Upper lobe of right lung (tissue), 1 donor: ENCODE data around the gene RNPEPL1. TPM values are rescaled to one million over a fixed set of nuclear protein-coding genes. Genes with fewer than 3 reads are reported as not detected.

Experiments
- ATAC-seq: fragments of 200-7000 bp; cut with Tn5 transposase; one replicate; pipeline ENCODE4 v1.9.1; 2020; ENCODE audit warnings: mild to moderate bottlenecking, moderate library complexity
- DNase-seq: peaks from one replicate; pipeline ENCODE4 v3.0.0-alpha.2; 2020
- H3K27ac ChIP-seq: fragments of 200-600 bp; one replicate; pipeline ENCODE4 v1.8.0; 2022
- H3K27me3 ChIP-seq: fragments of 200-600 bp; one replicate; pipeline ENCODE4 v1.8.0; 2022; ENCODE audit warnings: mild to moderate bottlenecking
- H3K36me3 ChIP-seq: fragments of 200-600 bp; one replicate; pipeline ENCODE4 v1.8.0; 2022
- H3K4me1 ChIP-seq: fragments of 200-600 bp; one replicate; pipeline ENCODE4 v1.8.0; 2022
- H3K4me3 ChIP-seq: fragments of 200-600 bp; one replicate; pipeline ENCODE4 v1.8.0; 2022; ENCODE audit warnings: mild to moderate bottlenecking
- H3K9me3 ChIP-seq: fragments of 200-600 bp; one replicate; pipeline ENCODE4 v1.8.0; 2022
- intact Hi-C: fragments of 100-400 bp; cut with DNase I; formaldehyde crosslinking; loops from one replicate; pipeline ENCODE4 v1.11.0; 2022
- total RNA-seq: library from RNA; stranded (reverse); fragmentation: NEBNext Ultra II Directional; extraction: Animal tissue kit (Norgen Biotek cat#: 25700); gene quantifications from one replicate; pipeline ENCODE4 v1.2.1, GENCODE V29; 2021
- TF ChIP-seq, protein P1 (sequence below): fragments of 200-600 bp; IDR thresholded peaks from one replicate; pipeline ENCODE4 v1.8.0; 2022; ENCODE audit warnings: antibody characterized with exemption
- donor health status: DM: no; HTN: yes; CAD: no; lungs with severe emphysema.

The RNPEPL1 gene
- total RNA-seq, 1 donor from 2014 or later: 88.6 TPM

GRCh38 chr2:240525802-240526201, 42.5 kb upstream of the RNPEPL1 start:
- Histone ChIP-seq H3K9me3 (no peaks in the 10 kb centered on the region), H3K27me3 (no peaks in the 10 kb centered on the region), H3K27ac (no peak overlapping the region), H3K36me3 (peaks cover 10% of the 10 kb centered on the region), H3K4me1 (no peaks in the 10 kb centered on the region), H3K4me3 (no peak overlapping the region)
- intact Hi-C loops: no loop called here
- ATAC-seq (no peak), DNase-seq (no peak)
- TF ChIP-seq, protein P1, sequence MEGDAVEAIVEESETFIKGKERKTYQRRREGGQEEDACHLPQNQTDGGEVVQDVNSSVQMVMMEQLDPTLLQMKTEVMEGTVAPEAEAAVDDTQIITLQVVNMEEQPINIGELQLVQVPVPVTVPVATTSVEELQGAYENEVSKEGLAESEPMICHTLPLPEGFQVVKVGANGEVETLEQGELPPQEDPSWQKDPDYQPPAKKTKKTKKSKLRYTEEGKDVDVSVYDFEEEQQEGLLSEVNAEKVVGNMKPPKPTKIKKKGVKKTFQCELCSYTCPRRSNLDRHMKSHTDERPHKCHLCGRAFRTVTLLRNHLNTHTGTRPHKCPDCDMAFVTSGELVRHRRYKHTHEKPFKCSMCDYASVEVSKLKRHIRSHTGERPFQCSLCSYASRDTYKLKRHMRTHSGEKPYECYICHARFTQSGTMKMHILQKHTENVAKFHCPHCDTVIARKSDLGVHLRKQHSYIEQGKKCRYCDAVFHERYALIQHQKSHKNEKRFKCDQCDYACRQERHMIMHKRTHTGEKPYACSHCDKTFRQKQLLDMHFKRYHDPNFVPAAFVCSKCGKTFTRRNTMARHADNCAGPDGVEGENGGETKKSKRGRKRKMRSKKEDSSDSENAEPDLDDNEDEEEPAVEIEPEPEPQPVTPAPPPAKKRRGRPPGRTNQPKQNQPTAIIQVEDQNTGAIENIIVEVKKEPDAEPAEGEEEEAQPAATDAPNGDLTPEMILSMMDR: no peak

GRCh38 chr2:240526521-240526920, 41.8 kb upstream of the RNPEPL1 start:
- DNase-seq: no peak
- peaks cover 1% of the 10 kb centered on the region for H3K9me3 ChIP-seq
- H3K4me3 ChIP-seq: no peak overlapping the region
- no peaks in the 10 kb centered on the region for H3K27me3 ChIP-seq
- no peaks in the 10 kb centered on the region for H3K4me1 ChIP-seq
- peaks cover 10% of the 10 kb centered on the region for H3K36me3 ChIP-seq
- TF ChIP-seq, protein P1: no peak
- no peak for ATAC-seq
- H3K27ac ChIP-seq: no peak overlapping the region
- intact Hi-C loops: no loop called here

- Histone ChIP-seq H3K4me3 (no peak overlapping the region), H3K27me3 (no peaks in the 10 kb centered on the region), H3K4me1 (no peaks in the 10 kb centered on the region), H3K27ac (no peak overlapping the region), H3K36me3 (peaks cover 10% of the 10 kb centered on the region), H3K9me3 (peaks cover 8% of the 10 kb centered on the region)
- intact Hi-C loops: no loop called here
- ATAC-seq (no peak), DNase-seq (no peak)
- TF ChIP-seq, protein P1: no peak
These were observed 41.0 kb upstream of the RNPEPL1 start for GRCh38 chr2:240527153-240527750.

GRCh38 chr2:240528406-240529040, 39.8 kb upstream of the RNPEPL1 start:
- DNase-seq (no peak), ATAC-seq (no peak)
- no peaks in the 10 kb centered on the region for H3K4me1 ChIP-seq
- H3K27me3 ChIP-seq: no peaks in the 10 kb centered on the region
- peaks cover 5% of the 10 kb centered on the region for H3K36me3 ChIP-seq
- no peak overlapping the region for H3K4me3 ChIP-seq
- no peak overlapping the region for H3K27ac ChIP-seq
- TF ChIP-seq, protein P1: no peak
- H3K9me3 ChIP-seq: peaks cover 12% of the 10 kb centered on the region
- intact Hi-C loops: no loop called here

DNA sequence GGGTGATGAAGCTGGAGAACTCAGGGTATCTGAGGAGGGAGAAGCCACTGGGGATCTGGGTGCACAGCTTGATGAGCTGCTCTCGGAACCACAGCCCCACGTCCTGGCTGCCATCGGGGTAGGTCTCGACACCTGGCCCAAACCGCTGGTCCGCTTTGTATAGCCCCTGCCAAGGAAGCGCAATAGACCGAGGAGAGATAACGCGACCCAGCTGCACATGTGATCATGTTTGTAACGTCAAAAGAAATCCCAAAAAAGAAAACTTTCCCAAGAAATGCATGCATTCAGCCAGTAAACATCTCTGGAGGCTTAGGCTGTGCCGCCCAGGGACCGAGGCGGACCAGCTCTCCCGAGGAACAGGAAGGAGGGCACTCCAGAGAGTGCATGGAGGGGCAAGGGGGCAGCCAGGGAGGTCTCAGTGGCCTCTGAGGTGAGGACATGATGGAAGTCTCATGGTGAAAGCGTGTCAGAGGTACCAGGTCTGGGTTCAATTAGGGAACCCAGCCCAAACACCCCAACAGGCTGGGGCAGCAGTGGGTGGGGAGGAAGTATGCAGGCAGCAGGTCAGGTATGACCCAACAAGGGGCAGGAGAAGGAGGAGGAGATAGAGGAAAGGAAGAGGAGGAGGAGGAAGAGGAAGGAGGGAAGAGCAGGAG, 38.8 kb upstream of the RNPEPL1 start:
- no peak overlapping the region for H3K27ac ChIP-seq
- peaks cover 12% of the 10 kb centered on the region for H3K9me3 ChIP-seq
- intact Hi-C loops: no loop called here
- no peaks in the 10 kb centered on the region for H3K36me3 ChIP-seq
- ATAC-seq (peak; percentile 63), DNase-seq (no peak)
- no peaks in the 10 kb centered on the region for H3K27me3 ChIP-seq
- no peaks in the 10 kb centered on the region for H3K4me1 ChIP-seq
- H3K4me3 ChIP-seq: no peak overlapping the region
- TF ChIP-seq, protein P1: no peak
